ENCODE data around the gene SLC15A1.

DNA sequence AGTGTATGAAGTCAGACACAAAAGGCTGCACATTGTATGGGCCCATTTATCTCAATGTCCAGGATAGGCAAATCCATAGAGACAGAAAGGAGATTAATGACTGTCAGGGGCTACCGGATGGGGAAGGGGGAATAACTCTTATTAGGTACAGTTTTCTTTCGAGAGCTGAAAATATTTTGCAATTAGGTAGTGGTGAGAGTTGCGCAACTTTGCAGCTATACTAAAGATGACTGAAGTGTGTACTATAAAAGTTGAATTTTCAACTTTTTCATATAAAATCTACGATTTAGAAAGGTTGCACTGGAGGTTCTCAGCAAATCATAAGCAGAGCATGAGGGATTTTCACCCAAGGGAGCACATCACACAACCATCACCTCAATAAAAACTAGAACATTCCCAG is 16.1 kb upstream of the SLC15A1 start:
- TF ChIP-seq CTCF (IDR thresholded peaks at IDR 0.05; ENCODE audit: low read length) (no peak), EZH2 (optimal IDR thresholded peaks at IDR 0.05; ENCODE audit: low read depth, low read length) (no peak), EZH2phosphoT487 (IDR thresholded peaks at IDR 0.05; ENCODE audit: low read length) (no peak)

All from MM.1S (cell line).